Measurements from ENCODE around the gene CA10. TPM values are rescaled to one million over a fixed set of nuclear protein-coding genes. Genes with fewer than 3 reads are reported as not detected.

Gene CA10
- total RNA-seq, 4 donors from 2014 or later: not detected

DNA sequence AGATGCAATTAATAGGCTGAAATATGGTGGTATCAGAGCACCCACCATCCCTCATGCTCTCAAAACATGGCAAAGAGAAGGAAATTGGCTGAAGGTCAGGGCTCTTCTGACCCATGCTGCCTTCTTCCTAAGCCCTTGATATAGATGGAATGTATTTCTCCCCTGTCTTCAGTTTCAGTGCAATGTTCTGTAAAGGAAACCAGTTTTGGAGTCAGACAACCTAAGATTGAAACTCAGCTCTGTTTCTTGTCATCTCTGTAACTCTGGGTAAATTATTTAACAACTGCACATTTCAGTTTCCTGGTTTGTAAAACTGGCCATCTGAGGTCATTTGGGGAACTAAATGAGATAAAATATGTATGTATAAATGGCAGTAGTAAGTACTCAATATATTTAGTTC is 243.9 kb downstream of the CA10 start:
- DNase-seq (ENCODE audit: low spot score) (no peak), ATAC-seq (ENCODE audit: low FRiP score) (no peak)
- no peak for TF ChIP-seq CTCF (IDR thresholded peaks at IDR 0.05)

GRCh38 chr17:51913491-51914205 is 244.9 kb downstream of the CA10 start:
- DNase-seq (ENCODE audit: low spot score): no peak
- ATAC-seq (ENCODE audit: low FRiP score): no peak
- no peak for TF ChIP-seq CTCF (IDR thresholded peaks at IDR 0.05)

- DNase-seq (ENCODE audit: low spot score): no peak
- no peak for ATAC-seq (ENCODE audit: low FRiP score)
- TF ChIP-seq CTCF (IDR thresholded peaks at IDR 0.05): no peak
Observed at GRCh38 chr17:51912939-51913338, 245.6 kb downstream of the CA10 start.

DNA sequence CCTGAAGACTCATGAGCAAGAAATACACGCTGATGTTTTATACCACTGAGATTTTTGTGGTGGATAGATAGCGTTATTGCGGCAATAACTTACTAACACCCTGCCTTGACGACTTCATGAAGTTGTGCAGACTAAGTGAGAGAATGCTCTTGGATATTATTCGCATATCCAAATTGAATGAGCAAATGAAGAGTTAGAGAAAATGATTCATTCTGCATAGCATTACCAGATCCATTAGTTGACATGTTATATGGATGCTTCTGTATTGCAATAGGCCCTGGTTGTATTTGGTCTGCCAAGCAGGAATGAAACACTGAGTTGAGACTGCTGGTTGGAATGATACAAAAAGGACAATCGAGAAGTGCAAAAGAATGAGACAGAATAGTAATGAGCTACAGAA is 247.3 kb downstream of the CA10 start:
- ATAC-seq (ENCODE audit: low FRiP score) (no peak), DNase-seq (ENCODE audit: low spot score) (no peak)
- no peak for TF ChIP-seq CTCF (IDR thresholded peaks at IDR 0.05)

- no peak for TF ChIP-seq CTCF (IDR thresholded peaks at IDR 0.05)
- no peak for ATAC-seq (ENCODE audit: low FRiP score)
- no peak for DNase-seq (ENCODE audit: low spot score)
Observed at GRCh38 chr17:51909971-51910370, 248.5 kb downstream of the CA10 start.

- TF ChIP-seq CTCF (IDR thresholded peaks at IDR 0.05): no peak
- ATAC-seq (ENCODE audit: low FRiP score): no peak
- no peak for DNase-seq (ENCODE audit: low spot score)
Observed at GRCh38 chr17:51908841-51909537, 249.5 kb downstream of the CA10 start.

DNA sequence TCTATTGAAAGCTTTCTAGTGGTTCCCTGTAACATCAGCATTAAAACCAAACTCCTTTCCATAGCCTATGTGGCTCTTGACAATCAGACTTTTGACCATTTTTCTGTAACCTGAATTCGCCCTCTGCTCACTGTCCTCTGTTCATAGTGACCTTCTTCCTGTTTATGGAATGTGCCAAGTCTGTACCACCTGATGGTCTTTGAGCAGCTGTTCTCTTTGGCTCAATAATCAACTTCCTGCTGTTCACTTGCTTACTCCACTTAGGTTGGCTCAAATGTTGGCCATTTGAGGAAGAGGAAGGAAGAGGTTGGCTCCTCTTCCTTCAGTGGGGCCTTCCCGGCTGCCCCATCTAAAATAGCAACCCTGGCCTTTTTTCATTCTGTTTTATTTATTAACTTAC is 251.5 kb downstream of the CA10 start:
- DNase-seq (ENCODE audit: low spot score) (no peak), ATAC-seq (ENCODE audit: low FRiP score) (no peak)
- TF ChIP-seq CTCF (IDR thresholded peaks at IDR 0.05): no peak
